ENCODE data around the gene CCND3.

DNA sequence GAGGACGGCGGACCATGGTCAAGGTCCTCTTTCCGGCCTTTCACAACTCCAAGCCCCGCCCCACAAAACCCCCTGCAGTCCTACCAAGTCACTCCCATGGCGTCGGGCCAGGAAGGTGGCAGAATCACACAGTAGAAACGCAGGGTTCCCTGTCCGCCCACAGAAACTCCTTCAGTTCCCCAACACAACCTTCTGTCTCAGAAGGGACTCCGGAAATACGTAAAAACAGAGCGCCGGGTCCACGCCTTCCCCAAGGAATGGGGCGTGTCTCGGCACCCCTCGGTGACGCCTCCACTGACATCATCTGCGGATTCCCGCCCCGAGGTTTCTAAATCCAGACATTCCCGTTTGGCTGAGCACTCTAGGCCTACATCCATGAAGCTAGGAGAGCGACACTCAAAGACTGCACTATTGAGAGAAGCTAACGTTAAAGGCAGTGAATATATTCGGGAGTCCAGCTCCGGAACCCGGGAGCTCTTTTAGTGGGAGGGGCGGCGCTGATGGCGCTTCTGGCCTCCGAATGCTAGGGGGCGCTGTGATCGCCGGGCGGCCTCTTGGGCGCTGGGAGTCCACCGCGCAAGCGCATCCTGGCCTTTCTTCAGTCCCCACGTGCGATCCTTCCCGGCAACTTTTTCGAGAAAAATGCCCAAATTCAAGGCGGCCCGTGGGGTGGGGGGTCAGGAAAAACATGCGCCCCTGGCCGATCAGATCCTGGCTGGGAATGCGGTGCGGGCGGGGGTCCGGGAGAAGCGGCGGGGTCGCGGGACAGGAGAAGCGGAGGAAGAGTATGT is 20.5 kb downstream of the CCND3 start, which contains the start of the genes BYSL and MED20:
- TF ChIP-seq POLR2AphosphoS5 (IDR thresholded peaks at IDR 0.05; ENCODE audit: low read depth, low read length) = peak; percentile 35; the same call in 1 of the 2 replicates
- TF ChIP-seq POLR2A (IDR thresholded peaks at IDR 0.05; ENCODE audit: low read depth, low read length) = 0 out of 2 replicates have a peak, but pooled peaks have one; percentile 40
- peak; percentile 52; the same call in 1 of the 2 replicates for TF ChIP-seq TAF1 (IDR thresholded peaks at IDR 0.05; ENCODE audit: low read depth, low read length)
- peak; percentile 7 for TF ChIP-seq PAX5 (IDR thresholded peaks at IDR 0.05; ENCODE audit: insufficient read depth, low read length, severe bottlenecking)
- peak; percentile 66 for TF ChIP-seq SPI1 (IDR thresholded peaks at IDR 0.05; ENCODE audit: low read depth, low read length)
- peak; percentile 20; the same call in 1 of the 2 replicates for TF ChIP-seq POU2F2 (IDR thresholded peaks at IDR 0.05; ENCODE audit: low read depth, low read length)

Data from GM12891 (cell line).